Lower leg skin (tissue), 3 donors: ENCODE data around the gene ZNF644.

Source experiments
- CTCF ChIP-seq, 3 donors: fragments of 450-650 bp; IDR thresholded peaks; one replicate each; pipeline ENCODE4 v1.5.1; 2016; ENCODE audit warnings: antibody characterized with exemption in 3 of 3, mild to moderate bottlenecking in 3 of 3, moderate library complexity in 2 of 3
- POLR2A ChIP-seq, 2 donors: fragments of 450-650 bp; IDR thresholded peaks; one replicate each; pipeline ENCODE4 v1.6.1; 2016 to 2017; ENCODE audit warnings: antibody characterized with exemption in 2 of 2, mild to moderate bottlenecking in 1 of 2, moderate library complexity in 1 of 2

DNA sequence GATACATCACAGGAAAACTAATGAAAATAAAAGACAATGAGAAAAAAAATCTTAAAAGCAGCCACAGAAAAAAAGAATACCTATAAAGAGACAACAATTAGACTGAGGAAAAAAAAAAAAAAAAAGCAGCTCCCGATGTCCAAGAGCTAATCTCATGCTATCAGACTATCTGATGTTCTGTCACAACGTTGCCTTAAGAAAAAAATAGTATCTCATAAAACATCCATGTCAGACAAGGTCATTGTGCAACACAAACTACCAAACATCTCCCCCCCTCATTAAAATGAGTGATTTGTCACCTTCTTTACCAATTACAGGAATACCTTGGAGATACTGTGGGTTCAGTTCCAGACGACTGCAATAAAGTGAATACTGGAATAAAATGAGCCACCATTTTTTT, 68.9 kb downstream of the ZNF644 start:
- no peak for TF ChIP-seq CTCF (IDR thresholded peaks at IDR 0.05)
- no peak for TF ChIP-seq POLR2A (IDR thresholded peaks at IDR 0.05)
